Measurements from ENCODE around the gene PRKAG2.
"Not testable (repeated sequence)": the region's sequence is repeated elsewhere in the genome, so short reads cannot be mapped to it uniquely, and the experiment has no call there.

The PRKAG2 gene

DNA sequence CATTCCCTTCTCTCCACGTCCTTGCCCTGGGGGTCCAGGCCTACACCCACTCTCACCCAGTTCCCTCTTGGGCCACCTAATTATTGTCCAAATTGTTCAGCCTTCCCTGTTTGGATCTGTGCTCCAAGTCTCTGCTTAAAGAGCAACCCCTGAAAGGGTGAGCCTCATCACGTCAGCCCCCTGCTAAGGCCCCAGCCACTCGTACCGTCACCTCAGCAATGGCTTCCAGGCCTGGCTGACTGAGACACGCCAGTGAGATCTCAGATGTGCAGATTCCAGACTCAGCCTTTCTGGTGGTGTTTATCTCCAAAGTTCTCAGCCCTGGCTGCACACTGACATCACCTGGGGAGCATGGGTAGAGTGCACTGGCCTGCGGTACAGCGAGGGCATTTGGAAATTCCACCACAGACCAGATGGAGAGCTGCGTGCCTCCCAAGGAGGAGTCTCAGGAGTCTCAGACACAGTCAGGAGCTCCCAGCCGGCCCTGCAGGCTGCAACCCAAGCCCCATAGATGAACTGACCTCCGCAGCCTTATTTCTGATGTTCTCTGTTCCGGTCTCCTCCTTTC lies 87.5 kb downstream of the PRKAG2 start:
- Histone ChIP-seq H3K27ac (ENCODE audit: insufficient read depth, low read depth, low read length, poor library complexity, severe bottlenecking) (no peak overlapping the region), H3K4me3 (ENCODE audit: insufficient read depth, low read depth, low read length) (no peak overlapping the region), H3K4me1 (ENCODE audit: control insufficient read depth, insufficient read depth, low read length) (peaks cover 4% of the 10 kb centered on the region), H3K9me3 (ENCODE audit: control insufficient read depth, low read length) (no peaks in the 10 kb centered on the region), H3K27me3 (ENCODE audit: control insufficient read depth, insufficient read depth, low read length, poor library complexity, severe bottlenecking) (no peaks in the 10 kb centered on the region), H3K36me3 (ENCODE audit: control insufficient read depth, insufficient read depth, low read length) (no peaks in the 10 kb centered on the region)
- WGBS, 2 experiments: 93 to 94% methylated on average over 11 of the region's 11 CpGs

DNA sequence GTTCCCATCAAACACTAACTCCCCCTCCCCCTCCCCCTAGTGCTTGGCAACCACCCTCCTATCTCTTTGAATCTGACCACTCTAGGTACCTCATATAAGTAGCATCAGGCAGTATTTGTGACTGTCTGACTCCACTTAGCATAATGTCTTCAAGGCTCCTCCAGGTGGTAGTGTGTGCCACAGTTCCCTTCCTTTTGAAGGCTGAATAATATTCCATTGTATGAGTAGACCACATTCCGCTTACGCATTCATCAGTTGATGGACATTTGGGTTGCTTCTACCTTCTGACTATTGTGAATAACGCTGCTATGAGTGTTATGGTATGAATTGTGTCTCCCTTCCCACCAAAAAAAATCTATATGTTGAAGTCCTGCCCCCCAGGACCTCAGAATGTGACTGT lies 89.6 kb downstream of the PRKAG2 start:
- peaks cover 17% of the 10 kb centered on the region for H3K27me3 ChIP-seq (ENCODE audit: control insufficient read depth, insufficient read depth, low read length, poor library complexity, severe bottlenecking)
- H3K9me3 ChIP-seq (ENCODE audit: control insufficient read depth, low read length): no peaks in the 10 kb centered on the region
- no peaks in the 10 kb centered on the region for H3K4me1 ChIP-seq (ENCODE audit: control insufficient read depth, insufficient read depth, low read length)
- no peaks in the 10 kb centered on the region for H3K36me3 ChIP-seq (ENCODE audit: control insufficient read depth, insufficient read depth, low read length)
- 93 to 100% methylated on average over 2 to 3 of the region's 3 CpGs for WGBS, 2 experiments
- no peak overlapping the region for H3K27ac ChIP-seq (ENCODE audit: insufficient read depth, low read depth, low read length, poor library complexity, severe bottlenecking)
- H3K4me3 ChIP-seq (ENCODE audit: insufficient read depth, low read depth, low read length): no peak overlapping the region

DNA sequence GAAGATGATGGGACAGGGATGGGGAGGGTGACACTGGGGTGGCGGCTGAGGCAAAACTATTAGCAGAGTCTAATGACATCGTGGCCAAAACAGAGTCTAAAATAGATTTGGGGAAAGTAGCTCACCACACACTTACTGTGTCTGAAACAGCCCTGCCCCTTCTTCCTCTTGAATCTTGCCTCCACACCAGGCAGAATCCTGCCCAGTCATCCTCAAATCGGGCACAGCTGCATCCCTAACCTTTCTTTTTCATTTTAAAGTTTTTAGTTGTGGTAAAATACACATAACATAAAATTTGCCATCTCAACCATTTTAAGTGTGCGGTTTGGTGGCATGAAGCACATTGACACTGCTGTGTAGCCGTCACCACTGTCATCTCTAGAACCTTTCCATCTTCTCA lies 90.0 kb downstream of the PRKAG2 start:
- no peaks in the 10 kb centered on the region for H3K9me3 ChIP-seq (ENCODE audit: control insufficient read depth, low read length)
- no peak overlapping the region for H3K4me3 ChIP-seq (ENCODE audit: insufficient read depth, low read depth, low read length)
- H3K27me3 ChIP-seq (ENCODE audit: control insufficient read depth, insufficient read depth, low read length, poor library complexity, severe bottlenecking): peaks cover 18% of the 10 kb centered on the region
- H3K4me1 ChIP-seq (ENCODE audit: control insufficient read depth, insufficient read depth, low read length): no peaks in the 10 kb centered on the region
- no peaks in the 10 kb centered on the region for H3K36me3 ChIP-seq (ENCODE audit: control insufficient read depth, insufficient read depth, low read length)
- 88 to 92% methylated on average over 5 of the region's 5 CpGs for WGBS, 2 experiments
- H3K27ac ChIP-seq (ENCODE audit: insufficient read depth, low read depth, low read length, poor library complexity, severe bottlenecking): no peak overlapping the region

DNA sequence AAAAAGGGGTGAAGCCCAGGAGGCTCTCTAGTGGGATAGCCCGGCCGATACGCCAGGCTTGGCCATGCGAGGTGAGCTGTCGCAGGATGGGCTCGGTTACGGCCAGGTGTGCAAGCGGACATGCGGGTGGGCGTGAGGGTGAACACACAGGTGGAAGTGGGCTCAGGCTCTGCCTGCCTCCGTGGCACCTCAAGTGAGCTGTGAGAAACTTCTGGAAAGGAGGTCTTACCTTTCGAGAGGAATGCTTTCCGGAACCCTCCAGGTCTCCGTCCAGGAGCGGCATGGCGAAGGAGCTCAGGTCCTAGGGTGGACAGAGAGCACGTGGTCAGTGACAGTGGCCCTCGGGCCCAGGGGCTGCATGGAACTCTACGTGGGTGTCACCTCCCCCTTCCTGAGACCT lies 90.7 kb downstream of the PRKAG2 start:
- H3K27ac ChIP-seq (ENCODE audit: insufficient read depth, low read depth, low read length, poor library complexity, severe bottlenecking): no peak overlapping the region
- H3K27me3 ChIP-seq (ENCODE audit: control insufficient read depth, insufficient read depth, low read length, poor library complexity, severe bottlenecking): peaks cover 18% of the 10 kb centered on the region
- no peaks in the 10 kb centered on the region for H3K9me3 ChIP-seq (ENCODE audit: control insufficient read depth, low read length)
- no peaks in the 10 kb centered on the region for H3K4me1 ChIP-seq (ENCODE audit: control insufficient read depth, insufficient read depth, low read length)
- H3K36me3 ChIP-seq (ENCODE audit: control insufficient read depth, insufficient read depth, low read length): no peaks in the 10 kb centered on the region
- no peak overlapping the region for H3K4me3 ChIP-seq (ENCODE audit: insufficient read depth, low read depth, low read length)
- WGBS, 2 experiments: 95 to 97% methylated on average over 19 of the region's 19 CpGs

DNA sequence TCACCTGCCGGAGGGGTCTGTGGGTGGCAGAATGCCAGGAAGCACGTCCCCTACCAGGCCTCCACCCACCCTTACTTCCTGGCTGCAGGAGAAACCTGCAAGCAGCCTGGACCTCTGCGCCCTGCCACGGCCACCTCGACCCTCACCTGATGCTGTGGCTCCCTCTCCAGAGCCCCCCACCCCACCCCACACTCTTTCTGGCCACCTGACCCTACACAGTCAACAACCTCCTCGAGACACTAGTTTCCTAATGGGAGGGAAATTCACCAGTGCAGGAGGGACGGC lies 91.3 kb downstream of the PRKAG2 start:
- Histone ChIP-seq H3K36me3 (ENCODE audit: control insufficient read depth, insufficient read depth, low read length) (no peaks in the 10 kb centered on the region), H3K4me3 (ENCODE audit: insufficient read depth, low read depth, low read length) (no peak overlapping the region), H3K27me3 (ENCODE audit: control insufficient read depth, insufficient read depth, low read length, poor library complexity, severe bottlenecking) (peaks cover 18% of the 10 kb centered on the region), H3K27ac (ENCODE audit: insufficient read depth, low read depth, low read length, poor library complexity, severe bottlenecking) (no peak overlapping the region), H3K4me1 (ENCODE audit: control insufficient read depth, insufficient read depth, low read length) (no peaks in the 10 kb centered on the region), H3K9me3 (ENCODE audit: control insufficient read depth, low read length) (no peaks in the 10 kb centered on the region)
- 93 to 98% methylated on average over 7 of the region's 7 CpGs for WGBS, 2 experiments

DNA sequence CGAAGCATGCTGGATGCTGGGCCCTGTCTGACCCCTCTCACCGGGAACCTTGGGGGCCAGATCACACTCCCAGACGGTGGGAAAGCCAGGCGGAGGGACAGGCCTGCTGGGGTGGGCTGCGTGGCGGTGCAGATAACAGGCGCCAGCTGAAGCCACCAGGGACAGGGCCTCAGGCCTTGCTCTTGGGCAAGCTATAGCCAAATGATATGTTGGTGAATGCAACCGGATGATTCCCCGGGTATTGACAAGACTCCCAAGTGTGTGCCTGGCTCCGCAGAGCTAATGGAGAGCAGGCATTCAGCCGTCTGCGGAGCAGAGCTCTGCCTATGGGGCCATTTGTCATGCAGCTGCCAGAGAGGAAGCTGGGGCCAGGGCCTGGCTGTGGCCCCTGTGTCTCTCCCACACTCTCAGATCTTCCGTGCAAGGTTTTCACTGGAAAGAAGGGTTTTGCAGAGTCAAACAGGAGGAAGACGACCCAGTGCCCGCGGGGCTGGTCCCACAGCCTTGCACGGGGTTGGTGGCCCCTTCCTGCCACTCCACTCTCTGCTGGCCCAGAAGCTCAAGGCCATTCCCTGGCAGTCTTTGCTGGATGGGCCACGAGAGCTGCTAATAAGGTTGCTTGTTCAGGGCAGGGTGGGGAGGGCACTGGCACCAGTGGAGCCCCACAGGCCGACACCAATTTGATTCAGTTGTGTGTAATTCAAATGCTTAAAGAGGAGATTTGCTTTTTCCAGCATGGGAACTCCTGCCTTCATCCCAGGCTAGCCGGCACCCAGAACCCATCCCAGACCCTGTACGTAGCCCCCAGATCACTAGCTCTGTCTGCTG lies 91.8 kb downstream of the PRKAG2 start:
- Histone ChIP-seq H3K27ac (ENCODE audit: insufficient read depth, low read depth, low read length, poor library complexity, severe bottlenecking) (no peak overlapping the region), H3K4me3 (ENCODE audit: insufficient read depth, low read depth, low read length) (no peak overlapping the region), H3K27me3 (ENCODE audit: control insufficient read depth, insufficient read depth, low read length, poor library complexity, severe bottlenecking) (peaks cover 18% of the 10 kb centered on the region), H3K4me1 (ENCODE audit: control insufficient read depth, insufficient read depth, low read length) (no peaks in the 10 kb centered on the region), H3K9me3 (ENCODE audit: control insufficient read depth, low read length) (no peaks in the 10 kb centered on the region), H3K36me3 (ENCODE audit: control insufficient read depth, insufficient read depth, low read length) (no peaks in the 10 kb centered on the region)
- WGBS, 2 experiments: 89 to 91% methylated on average over 21 of the region's 21 CpGs

DNA sequence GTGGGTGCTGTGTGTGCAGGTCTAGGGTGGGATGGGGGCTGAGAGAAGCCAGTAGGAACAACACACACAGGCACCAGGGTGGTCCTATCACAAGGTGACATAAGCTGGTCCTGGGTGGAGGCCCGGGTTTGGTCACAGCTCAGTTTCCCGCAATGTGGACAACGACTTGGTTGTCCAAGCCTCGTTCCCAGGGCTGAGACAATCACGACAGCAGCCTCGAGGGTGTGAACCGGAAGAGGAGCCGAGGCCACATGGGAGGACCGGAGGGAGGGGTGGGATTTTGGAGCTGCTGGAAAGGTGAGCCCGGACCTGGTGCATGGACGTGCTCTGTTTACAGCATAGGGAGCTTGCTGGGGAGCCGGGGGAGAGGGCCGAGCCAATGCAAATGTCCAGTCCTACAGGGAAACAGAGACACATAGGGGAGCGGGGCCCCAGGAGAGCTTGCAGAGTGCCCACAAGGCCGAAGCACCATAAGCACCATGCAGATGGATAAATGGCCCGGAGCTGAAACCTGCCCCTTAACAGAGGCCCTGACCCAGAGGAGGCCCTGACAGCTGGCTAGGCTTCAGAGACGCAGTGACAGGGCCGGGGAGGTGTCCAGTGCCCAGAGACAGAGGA lies 92.8 kb downstream of the PRKAG2 start:
- Histone ChIP-seq H3K27me3 (ENCODE audit: control insufficient read depth, insufficient read depth, low read length, poor library complexity, severe bottlenecking) (peaks cover 18% of the 10 kb centered on the region), H3K9me3 (ENCODE audit: control insufficient read depth, low read length) (no peaks in the 10 kb centered on the region), H3K4me3 (ENCODE audit: insufficient read depth, low read depth, low read length) (no peak overlapping the region), H3K36me3 (ENCODE audit: control insufficient read depth, insufficient read depth, low read length) (no peaks in the 10 kb centered on the region), H3K4me1 (ENCODE audit: control insufficient read depth, insufficient read depth, low read length) (no peaks in the 10 kb centered on the region), H3K27ac (ENCODE audit: insufficient read depth, low read depth, low read length, poor library complexity, severe bottlenecking) (no peak overlapping the region)
- 95 to 96% methylated on average over 18 of the region's 18 CpGs for WGBS, 2 experiments

DNA sequence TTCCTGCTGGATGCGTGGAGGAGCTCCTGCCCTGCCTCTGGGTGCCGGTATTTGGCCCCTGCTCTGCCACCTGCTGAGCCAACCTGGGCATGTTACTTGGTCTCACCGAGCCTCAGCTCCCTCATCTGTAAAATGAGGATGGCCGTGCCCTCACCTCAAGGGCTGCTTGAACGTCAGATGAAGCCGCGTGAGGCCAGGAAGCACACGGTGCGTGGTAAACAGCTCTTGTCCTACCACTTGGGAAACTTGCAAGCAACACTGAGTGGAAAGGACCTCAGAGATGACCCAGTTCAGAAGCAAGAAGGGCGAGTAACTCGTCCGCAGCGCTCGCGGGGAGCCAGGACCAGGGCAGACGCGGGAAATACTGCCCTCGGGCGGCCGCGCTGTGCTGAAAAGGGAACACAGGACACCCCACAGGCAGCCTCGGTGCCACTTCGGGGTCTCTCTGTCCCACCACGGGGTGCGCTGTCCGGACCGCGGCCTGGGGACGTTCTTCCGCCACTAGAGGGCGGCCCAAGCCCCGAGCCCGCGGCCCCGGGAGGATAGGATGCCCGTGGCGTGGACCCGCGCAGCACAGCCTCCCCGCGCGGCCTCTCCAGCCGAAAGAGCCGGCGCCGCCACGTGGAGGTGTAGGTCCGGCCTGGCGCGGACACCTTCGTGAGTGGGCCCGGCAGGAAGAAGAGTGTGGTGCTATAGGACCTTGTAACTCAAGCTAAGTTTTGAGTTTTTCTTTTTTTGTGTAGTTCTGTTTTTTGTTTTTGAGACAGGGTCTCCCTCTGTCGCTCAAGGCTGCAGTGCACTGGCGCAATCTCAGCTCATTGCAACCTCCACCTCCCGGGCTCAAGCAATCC lies 94.1 kb downstream of the PRKAG2 start:
- no peak overlapping the region for H3K4me3 ChIP-seq (ENCODE audit: insufficient read depth, low read depth, low read length)
- H3K27me3 ChIP-seq (ENCODE audit: control insufficient read depth, insufficient read depth, low read length, poor library complexity, severe bottlenecking): peaks cover 18% of the 10 kb centered on the region
- H3K27ac ChIP-seq (ENCODE audit: insufficient read depth, low read depth, low read length, poor library complexity, severe bottlenecking): no peak overlapping the region
- 13 to 16% methylated on average over 55 of the region's 55 CpGs for WGBS, 2 experiments
- no peaks in the 10 kb centered on the region for H3K36me3 ChIP-seq (ENCODE audit: control insufficient read depth, insufficient read depth, low read length)
- no peaks in the 10 kb centered on the region for H3K9me3 ChIP-seq (ENCODE audit: control insufficient read depth, low read length)
- no peaks in the 10 kb centered on the region for H3K4me1 ChIP-seq (ENCODE audit: control insufficient read depth, insufficient read depth, low read length)

DNA sequence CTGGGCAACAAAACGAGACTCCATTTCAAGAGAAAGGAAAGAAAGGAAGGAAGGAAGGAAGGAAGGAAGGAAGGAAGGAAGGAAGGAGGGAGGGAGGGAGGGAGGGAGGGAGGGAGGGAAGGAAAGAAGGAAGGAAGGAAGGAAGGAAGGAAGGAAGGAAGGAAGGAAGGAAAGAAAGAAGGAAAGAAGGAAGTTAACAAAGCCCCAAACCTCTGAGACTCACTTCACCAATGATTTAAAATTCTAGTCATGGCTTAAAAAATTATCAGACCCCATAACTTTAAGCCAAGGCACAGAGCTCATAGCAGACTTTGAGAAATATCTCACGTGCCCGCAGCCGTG lies 94.7 kb downstream of the PRKAG2 start:
- H3K36me3 ChIP-seq (ENCODE audit: control insufficient read depth, insufficient read depth, low read length): not testable (repeated sequence)
- peaks cover 18% of the 10 kb centered on the region for H3K27me3 ChIP-seq (ENCODE audit: control insufficient read depth, insufficient read depth, low read length, poor library complexity, severe bottlenecking)
- WGBS, 2 experiments: 83 to 84% methylated on average over 4 of the region's 4 CpGs

More for the DNA sequence above, 94.7 kb downstream of the PRKAG2 start:
- not testable (repeated sequence) for H3K4me1 ChIP-seq (ENCODE audit: control insufficient read depth, insufficient read depth, low read length); H3K9me3 ChIP-seq (ENCODE audit: control insufficient read depth, low read length); H3K4me3 ChIP-seq (ENCODE audit: insufficient read depth, low read depth, low read length); H3K27ac ChIP-seq (ENCODE audit: insufficient read depth, low read depth, low read length, poor library complexity, severe bottlenecking)

All from ectodermal cell (in vitro differentiated cells).